HUES6 (cell line): ENCODE data around the gene CD34.

Source experiments
- H3K27ac ChIP-seq: 2 replicates; pipeline ENCODE4 v1.7.0; 2013; ENCODE audit warnings: low read depth, mild to moderate bottlenecking, low read length, inconsistent platforms
- H3K27me3 ChIP-seq: 2 replicates; pipeline ENCODE4 v1.6.1; 2013; ENCODE audit warnings: low read length; ENCODE audit not compliant: control insufficient read depth, insufficient read depth
- H3K36me3 ChIP-seq: 2 replicates; pipeline ENCODE4 v1.6.1; 2013; ENCODE audit warnings: low read length; ENCODE audit not compliant: control insufficient read depth, insufficient read depth
- H3K4me1 ChIP-seq: 2 replicates; pipeline ENCODE4 v1.6.1; 2013; ENCODE audit warnings: low read length; ENCODE audit not compliant: control insufficient read depth, insufficient read depth
- H3K4me3 ChIP-seq: 2 replicates; pipeline ENCODE4 v1.5.1; 2013; ENCODE audit warnings: low read depth, low read length
- H3K9ac ChIP-seq: one replicate; pipeline ENCODE4 v1.6.1; 2013; ENCODE audit warnings: mild to moderate bottlenecking, low read length
- H3K9me3 ChIP-seq: 2 replicates; pipeline ENCODE4 v1.6.1; 2013; ENCODE audit warnings: low read depth, low read length; ENCODE audit not compliant: control insufficient read depth, insufficient read depth

CD34 gene

GRCh38 chr1:207840380-207840779 lies 70.5 kb downstream of the CD34 start:
- Histone ChIP-seq H3K4me1 (no peaks in the 10 kb centered on the region), H3K27ac (no peak overlapping the region), H3K4me3 (no peak overlapping the region), H3K27me3 (no peaks in the 10 kb centered on the region), H3K36me3 (no peaks in the 10 kb centered on the region), H3K9ac (no peak overlapping the region), H3K9me3 (no peaks in the 10 kb centered on the region)

GRCh38 chr1:207839083-207839413 lies 71.9 kb downstream of the CD34 start:
- H3K9ac ChIP-seq: no peak overlapping the region
- H3K4me1 ChIP-seq: no peaks in the 10 kb centered on the region
- no peaks in the 10 kb centered on the region for H3K27me3 ChIP-seq
- no peak overlapping the region for H3K4me3 ChIP-seq
- H3K36me3 ChIP-seq: no peaks in the 10 kb centered on the region
- H3K9me3 ChIP-seq: no peaks in the 10 kb centered on the region
- no peak overlapping the region for H3K27ac ChIP-seq

- H3K4me1 ChIP-seq: no peaks in the 10 kb centered on the region
- H3K36me3 ChIP-seq: no peaks in the 10 kb centered on the region
- H3K4me3 ChIP-seq: no peak overlapping the region
- no peak overlapping the region for H3K9ac ChIP-seq
- H3K27me3 ChIP-seq: no peaks in the 10 kb centered on the region
- H3K9me3 ChIP-seq: no peaks in the 10 kb centered on the region
- no peak overlapping the region for H3K27ac ChIP-seq
Measured at GRCh38 chr1:207838156-207839082, 72.5 kb downstream of the CD34 start.

- H3K27me3 ChIP-seq: no peaks in the 10 kb centered on the region
- H3K36me3 ChIP-seq: no peaks in the 10 kb centered on the region
- H3K9ac ChIP-seq: no peak overlapping the region
- no peak overlapping the region for H3K4me3 ChIP-seq
- no peaks in the 10 kb centered on the region for H3K4me1 ChIP-seq
- no peaks in the 10 kb centered on the region for H3K9me3 ChIP-seq
- H3K27ac ChIP-seq: no peak overlapping the region
Measured at GRCh38 chr1:207837673-207838072, 73.3 kb downstream of the CD34 start.

GRCh38 chr1:207836591-207837347 lies 74.2 kb downstream of the CD34 start:
- H3K4me1 ChIP-seq: no peaks in the 10 kb centered on the region
- no peak overlapping the region for H3K9ac ChIP-seq
- H3K27me3 ChIP-seq: no peaks in the 10 kb centered on the region
- no peak overlapping the region for H3K27ac ChIP-seq
- H3K4me3 ChIP-seq: no peak overlapping the region
- no peaks in the 10 kb centered on the region for H3K36me3 ChIP-seq
- no peaks in the 10 kb centered on the region for H3K9me3 ChIP-seq

GRCh38 chr1:207835958-207836357 lies 75.0 kb downstream of the CD34 start:
- Histone ChIP-seq H3K4me3 (no peak overlapping the region), H3K4me1 (no peaks in the 10 kb centered on the region), H3K9ac (no peak overlapping the region), H3K27me3 (no peaks in the 10 kb centered on the region), H3K9me3 (no peaks in the 10 kb centered on the region), H3K36me3 (no peaks in the 10 kb centered on the region), H3K27ac (no peak overlapping the region)

GRCh38 chr1:207833956-207834660 lies 76.8 kb downstream of the CD34 start:
- H3K36me3 ChIP-seq: no peaks in the 10 kb centered on the region
- H3K4me1 ChIP-seq: no peaks in the 10 kb centered on the region
- no peak overlapping the region for H3K27ac ChIP-seq
- H3K9me3 ChIP-seq: no peaks in the 10 kb centered on the region
- H3K4me3 ChIP-seq: no peak overlapping the region
- H3K27me3 ChIP-seq: no peaks in the 10 kb centered on the region
- H3K9ac ChIP-seq: no peak overlapping the region

GRCh38 chr1:207833381-207833780 lies 77.5 kb downstream of the CD34 start:
- H3K4me1 ChIP-seq: no peaks in the 10 kb centered on the region
- H3K27me3 ChIP-seq: no peaks in the 10 kb centered on the region
- H3K4me3 ChIP-seq: no peak overlapping the region
- H3K27ac ChIP-seq: no peak overlapping the region
- H3K9ac ChIP-seq: no peak overlapping the region
- H3K9me3 ChIP-seq: no peaks in the 10 kb centered on the region
- no peaks in the 10 kb centered on the region for H3K36me3 ChIP-seq

GRCh38 chr1:207832796-207833195 lies 78.1 kb downstream of the CD34 start:
- H3K4me3 ChIP-seq: no peak overlapping the region
- H3K27me3 ChIP-seq: no peaks in the 10 kb centered on the region
- no peak overlapping the region for H3K9ac ChIP-seq
- no peaks in the 10 kb centered on the region for H3K36me3 ChIP-seq
- no peak overlapping the region for H3K27ac ChIP-seq
- H3K4me1 ChIP-seq: no peaks in the 10 kb centered on the region
- H3K9me3 ChIP-seq: no peaks in the 10 kb centered on the region

GRCh38 chr1:207831517-207832327 lies 79.2 kb downstream of the CD34 start:
- H3K27ac ChIP-seq: no peak overlapping the region
- H3K9me3 ChIP-seq: no peaks in the 10 kb centered on the region
- no peaks in the 10 kb centered on the region for H3K27me3 ChIP-seq
- H3K9ac ChIP-seq: no peak overlapping the region
- H3K4me3 ChIP-seq: no peak overlapping the region
- H3K4me1 ChIP-seq: no peaks in the 10 kb centered on the region; the same call in 1 of the 2 replicates
- no peaks in the 10 kb centered on the region for H3K36me3 ChIP-seq
